Glutamatergic neuron (in vitro differentiated cells): ENCODE results near the gene SLC22A3. TPM values are rescaled to one million over a fixed set of nuclear protein-coding genes. Genes with fewer than 3 reads are reported as not detected.

Experiments
- DNase-seq: peaks from one replicate; pipeline ENCODE4 v3.0.0; 2022
- H3K27ac Mint-ChIP-seq: one replicate; pipeline ENCODE4 v1.8.0; 2020; ENCODE audit warnings: mild to moderate bottlenecking, mixed read lengths, inconsistent platforms; ENCODE audit not compliant: unreplicated experiment
- H3K27me3 Mint-ChIP-seq: one replicate; pipeline ENCODE4 v1.8.0; 2020; ENCODE audit warnings: mild to moderate bottlenecking, moderate library complexity, mixed read lengths, inconsistent platforms; ENCODE audit not compliant: unreplicated experiment
- H3K36me3 Mint-ChIP-seq: one replicate; pipeline ENCODE4 v1.8.0; 2020; ENCODE audit warnings: mild to moderate bottlenecking, mixed read lengths, inconsistent platforms; ENCODE audit not compliant: unreplicated experiment
- H3K4me1 Mint-ChIP-seq: one replicate; pipeline ENCODE4 v1.8.0; 2020; ENCODE audit warnings: mild to moderate bottlenecking, low read depth, mixed read lengths, inconsistent platforms; ENCODE audit not compliant: unreplicated experiment
- H3K4me3 Mint-ChIP-seq: one replicate; pipeline ENCODE4 v1.8.0; 2020; ENCODE audit warnings: mild to moderate bottlenecking, mixed read lengths, inconsistent platforms; ENCODE audit not compliant: unreplicated experiment
- H3K9me3 Mint-ChIP-seq: one replicate; pipeline ENCODE4 v1.8.0; 2020; ENCODE audit warnings: mild to moderate bottlenecking, moderate library complexity, mixed read lengths, inconsistent platforms; ENCODE audit not compliant: unreplicated experiment
- total RNA-seq: library from RNA; stranded (reverse); fragmentation: NEBNext Ultra II Directional; extraction: Animal tissue kit (Norgen Biotek cat#: 25700); gene quantifications from one replicate; pipeline ENCODE4 v1.2.1, GENCODE V29; 2021; ENCODE audit not compliant: unreplicated experiment
- TF ChIP-seq, protein P1 (sequence below): fragments of 200-600 bp; sonication (generic); IDR thresholded peaks from one replicate; pipeline ENCODE4 v1.5.0; 2021; ENCODE audit not compliant: partially characterized antibody, unreplicated experiment

SLC22A3 gene
- total RNA-seq, 1 donor from 2014 or later: not detected

DNA sequence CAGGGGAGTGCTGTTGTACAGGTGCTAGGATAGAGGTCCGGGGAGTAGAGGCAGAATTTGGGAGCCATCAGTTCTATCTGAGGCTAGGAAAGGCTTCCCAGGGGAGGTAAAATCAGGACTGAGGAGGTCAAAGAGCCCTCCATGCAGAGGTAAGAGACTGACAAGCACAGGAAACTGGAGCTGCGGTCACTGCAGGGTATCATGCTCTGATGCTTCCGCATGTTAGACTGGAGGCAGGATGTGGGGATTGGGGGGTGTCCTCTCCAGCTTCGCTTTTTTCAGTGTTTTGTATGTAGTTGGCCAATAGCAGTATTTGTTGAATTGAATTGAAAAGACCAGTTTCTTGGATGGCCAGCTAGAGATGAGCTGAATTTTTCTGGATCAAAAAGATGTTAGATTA lies 87.8 kb downstream of the SLC22A3 start:
- Mint-ChIP-seq H3K4me3 (no peak overlapping the region), H3K9me3 (no peaks in the 10 kb centered on the region), H3K36me3 (no peaks in the 10 kb centered on the region), H3K4me1 (peaks cover 7% of the 10 kb centered on the region), H3K27ac (no peak overlapping the region), H3K27me3 (peaks cover 3% of the 10 kb centered on the region)
- TF ChIP-seq, protein P1, sequence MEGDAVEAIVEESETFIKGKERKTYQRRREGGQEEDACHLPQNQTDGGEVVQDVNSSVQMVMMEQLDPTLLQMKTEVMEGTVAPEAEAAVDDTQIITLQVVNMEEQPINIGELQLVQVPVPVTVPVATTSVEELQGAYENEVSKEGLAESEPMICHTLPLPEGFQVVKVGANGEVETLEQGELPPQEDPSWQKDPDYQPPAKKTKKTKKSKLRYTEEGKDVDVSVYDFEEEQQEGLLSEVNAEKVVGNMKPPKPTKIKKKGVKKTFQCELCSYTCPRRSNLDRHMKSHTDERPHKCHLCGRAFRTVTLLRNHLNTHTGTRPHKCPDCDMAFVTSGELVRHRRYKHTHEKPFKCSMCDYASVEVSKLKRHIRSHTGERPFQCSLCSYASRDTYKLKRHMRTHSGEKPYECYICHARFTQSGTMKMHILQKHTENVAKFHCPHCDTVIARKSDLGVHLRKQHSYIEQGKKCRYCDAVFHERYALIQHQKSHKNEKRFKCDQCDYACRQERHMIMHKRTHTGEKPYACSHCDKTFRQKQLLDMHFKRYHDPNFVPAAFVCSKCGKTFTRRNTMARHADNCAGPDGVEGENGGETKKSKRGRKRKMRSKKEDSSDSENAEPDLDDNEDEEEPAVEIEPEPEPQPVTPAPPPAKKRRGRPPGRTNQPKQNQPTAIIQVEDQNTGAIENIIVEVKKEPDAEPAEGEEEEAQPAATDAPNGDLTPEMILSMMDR: no peak
- no peak for DNase-seq

DNA sequence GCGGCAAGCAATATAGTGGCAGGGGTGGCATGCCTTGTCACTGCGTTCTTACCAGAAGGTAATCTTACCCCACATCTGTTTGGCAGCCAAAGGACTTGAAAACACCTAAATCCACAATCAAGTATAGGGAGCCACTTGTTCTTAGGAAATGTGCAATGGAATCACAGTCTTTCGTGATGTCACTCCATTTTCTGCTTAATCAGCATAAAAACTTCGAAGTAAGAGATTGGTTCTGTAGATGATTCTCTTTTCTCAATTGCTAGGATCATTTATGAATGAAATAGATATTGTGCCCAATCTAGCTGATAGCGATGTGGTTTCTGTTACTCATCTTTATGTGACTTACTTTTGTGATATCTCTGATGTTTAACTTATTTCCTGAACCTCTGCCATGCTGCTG lies 89.0 kb downstream of the SLC22A3 start:
- Mint-ChIP-seq H3K4me3 (no peak overlapping the region), H3K36me3 (no peaks in the 10 kb centered on the region)
- TF ChIP-seq, protein P1: no peak

DNA sequence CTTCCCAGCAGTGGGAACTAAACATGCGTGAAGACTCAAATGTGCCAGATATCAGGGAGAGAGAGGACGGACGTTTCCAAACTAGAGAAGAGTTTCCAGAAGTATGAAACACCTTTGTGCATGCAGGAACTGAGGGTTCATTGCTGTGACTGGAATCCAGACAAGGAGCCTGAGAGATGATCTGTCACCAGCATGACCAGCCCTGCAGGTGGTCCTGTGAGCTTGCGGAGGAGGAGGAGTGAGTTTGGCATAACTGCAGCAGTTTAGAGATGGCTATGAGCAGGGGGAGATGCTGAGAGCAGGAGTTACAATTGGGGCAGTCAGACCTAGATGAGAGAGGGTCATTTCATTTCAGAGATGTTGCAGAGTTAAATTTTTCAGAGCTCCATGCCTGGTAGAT lies 89.6 kb downstream of the SLC22A3 start:
- TF ChIP-seq, protein P1: no peak
- Mint-ChIP-seq H3K27me3 (peaks cover 3% of the 10 kb centered on the region), H3K9me3 (no peaks in the 10 kb centered on the region), H3K4me1 (peaks cover 11% of the 10 kb centered on the region), H3K4me3 (no peak overlapping the region), H3K27ac (no peak overlapping the region), H3K36me3 (no peaks in the 10 kb centered on the region)
- DNase-seq: no peak

More for the DNA sequence above, 89.0 kb downstream of the SLC22A3 start:
- Mint-ChIP-seq H3K27me3 (peaks cover 3% of the 10 kb centered on the region), H3K27ac (no peak overlapping the region), H3K9me3 (no peaks in the 10 kb centered on the region), H3K4me1 (peaks cover 11% of the 10 kb centered on the region)
- no peak for DNase-seq

DNA sequence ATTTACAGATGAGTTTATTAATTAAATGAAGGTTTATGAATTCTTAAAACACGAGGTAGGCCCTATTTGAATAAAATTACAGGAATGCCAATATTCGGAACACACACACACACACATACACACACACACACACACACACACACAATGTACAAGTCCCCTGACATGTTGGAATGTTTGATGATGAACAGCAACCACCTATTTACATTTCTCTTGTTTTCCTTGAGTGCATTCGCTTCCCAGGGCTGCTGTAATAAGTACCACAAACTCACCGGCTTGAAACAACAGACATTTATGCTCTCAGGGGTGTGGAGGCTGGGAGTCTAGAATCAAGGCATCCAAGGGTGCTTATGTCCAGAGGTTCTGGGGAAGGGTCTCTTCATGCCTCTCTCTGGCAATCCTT lies 90.3 kb downstream of the SLC22A3 start:
- H3K4me3 Mint-ChIP-seq: no peak overlapping the region
- H3K36me3 Mint-ChIP-seq: no peaks in the 10 kb centered on the region
- H3K27me3 Mint-ChIP-seq: peaks cover 3% of the 10 kb centered on the region
- TF ChIP-seq, protein P1: no peak
- no peaks in the 10 kb centered on the region for H3K9me3 Mint-ChIP-seq
- DNase-seq: no peak
- H3K27ac Mint-ChIP-seq: no peak overlapping the region
- H3K4me1 Mint-ChIP-seq: peaks cover 11% of the 10 kb centered on the region

DNA sequence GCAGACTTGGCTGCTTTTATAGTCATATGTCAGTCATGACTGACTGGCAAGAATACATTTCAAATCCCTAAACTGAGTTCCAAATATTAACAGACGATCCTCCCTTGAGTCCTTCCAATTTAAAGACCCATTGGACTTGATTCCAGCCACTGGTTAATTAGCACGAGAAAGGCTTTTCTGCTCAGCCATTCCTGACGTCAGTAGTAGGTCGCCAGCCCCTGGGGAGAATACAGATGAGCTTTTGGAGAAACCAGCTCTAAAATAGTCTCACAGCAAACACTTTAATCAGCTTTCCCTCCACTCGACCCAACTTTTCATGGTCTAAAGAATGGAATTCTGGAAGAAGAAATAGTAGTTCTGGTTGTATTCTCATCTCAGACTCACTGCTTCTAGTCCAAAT lies 91.6 kb downstream of the SLC22A3 start:
- TF ChIP-seq, protein P1: no peak
- Mint-ChIP-seq H3K27me3 (peaks cover 3% of the 10 kb centered on the region), H3K9me3 (no peaks in the 10 kb centered on the region), H3K27ac (no peak overlapping the region), H3K36me3 (no peaks in the 10 kb centered on the region), H3K4me1 (peaks cover 11% of the 10 kb centered on the region), H3K4me3 (no peak overlapping the region)
- DNase-seq: peak; percentile 61
